Islet precursor cell (in vitro differentiated cells): ENCODE results near the gene AASS.
A peak's percentile ranks its signal among the peaks of the same experiment; 100 is the strongest.
"Not testable (repeated sequence)": the region's sequence is repeated elsewhere in the genome, so short reads cannot be mapped to it uniquely, and the experiment has no call there.

Source experiments
- DNase-seq: peaks from one replicate; pipeline ENCODE4 v3.0.0-alpha.2; 2018

The AASS gene

GRCh38 chr7:122143751-122144711, at the start of gene AASS:
TSS of gene AASS (minus strand) at chr7:122144249. CDS start at chr7:122133726, 10,523 bp downstream.
- peak; percentile 99 for DNase-seq

DNA sequence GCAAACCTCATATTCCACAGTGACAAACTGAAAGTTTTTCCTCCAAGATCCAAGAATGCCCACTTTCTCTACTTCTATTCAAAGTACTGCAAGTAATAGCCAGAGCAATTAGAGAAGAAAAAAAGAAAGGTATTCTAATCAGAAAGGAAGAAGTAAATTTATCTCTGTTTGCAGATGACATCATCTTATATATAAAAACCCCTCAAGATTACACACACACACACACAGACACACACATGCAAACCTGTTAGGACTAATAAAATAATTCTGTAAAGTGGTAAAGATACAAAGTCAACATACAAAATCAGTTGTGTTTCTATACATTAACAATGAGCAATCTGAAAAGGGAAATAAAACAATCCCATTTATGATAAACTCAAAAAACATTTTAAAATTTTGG, 44.7 kb upstream of the AASS start:
- no peak for DNase-seq

GRCh38 chr7:122183106-122183505, 39.1 kb upstream of the AASS start:
- no peak for DNase-seq

GRCh38 chr7:122182081-122182480, 38.0 kb upstream of the AASS start:
- DNase-seq = no peak

DNA sequence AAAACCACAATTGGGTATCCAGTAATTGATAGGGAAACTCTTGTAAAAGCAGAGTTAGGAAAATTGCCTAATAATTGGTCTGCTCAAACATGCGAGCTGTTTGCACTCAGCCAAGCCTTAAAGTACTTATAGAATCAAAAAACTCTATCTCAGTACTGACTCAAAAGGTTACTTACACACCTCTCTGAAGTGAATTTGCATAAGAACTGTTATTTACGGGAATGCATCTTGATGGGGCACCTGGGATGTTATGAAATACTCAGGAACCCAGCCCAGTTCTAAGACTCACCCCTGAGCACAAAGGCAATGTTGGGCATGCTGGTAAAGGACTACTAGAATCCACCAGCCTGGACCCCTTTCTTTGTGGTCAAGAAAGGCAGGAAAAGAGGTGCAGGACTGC, 28.1 kb upstream of the AASS start:
- not testable (repeated sequence) for DNase-seq

- DNase-seq = no peak
Observed at GRCh38 chr7:122166740-122167139, 22.7 kb upstream of the AASS start.

GRCh38 chr7:122166275-122166674, 22.2 kb upstream of the AASS start:
- DNase-seq = peak; percentile 62

- no peak for DNase-seq
Observed at GRCh38 chr7:122161628-122162027, 17.6 kb upstream of the AASS start.

- peak; percentile 57 for DNase-seq
Observed at GRCh38 chr7:122155566-122155965, 11.5 kb upstream of the AASS start.

GRCh38 chr7:122148878-122149277, 4.8 kb upstream of the AASS start:
- DNase-seq = no peak

DNA sequence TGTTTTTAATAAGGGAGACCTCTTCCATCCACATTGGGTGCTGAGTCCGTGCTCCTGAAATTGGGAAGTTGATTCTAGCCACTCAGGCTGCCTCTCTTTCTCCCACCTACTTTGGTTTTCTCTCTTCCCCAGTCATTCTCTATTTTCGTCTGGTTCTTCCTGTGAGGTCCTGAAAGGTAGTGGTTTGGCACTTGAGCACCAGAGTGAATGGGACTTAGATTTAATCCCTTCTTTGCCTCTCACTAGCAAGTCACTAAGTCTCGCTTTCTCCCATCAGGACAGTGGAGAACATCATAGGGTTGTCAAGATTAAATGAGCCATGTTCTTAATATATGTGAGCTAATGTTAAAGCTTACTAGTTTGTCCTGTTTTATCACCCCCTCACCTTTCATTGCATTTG, 4.0 kb upstream of the AASS start:
- DNase-seq = no peak

DNA sequence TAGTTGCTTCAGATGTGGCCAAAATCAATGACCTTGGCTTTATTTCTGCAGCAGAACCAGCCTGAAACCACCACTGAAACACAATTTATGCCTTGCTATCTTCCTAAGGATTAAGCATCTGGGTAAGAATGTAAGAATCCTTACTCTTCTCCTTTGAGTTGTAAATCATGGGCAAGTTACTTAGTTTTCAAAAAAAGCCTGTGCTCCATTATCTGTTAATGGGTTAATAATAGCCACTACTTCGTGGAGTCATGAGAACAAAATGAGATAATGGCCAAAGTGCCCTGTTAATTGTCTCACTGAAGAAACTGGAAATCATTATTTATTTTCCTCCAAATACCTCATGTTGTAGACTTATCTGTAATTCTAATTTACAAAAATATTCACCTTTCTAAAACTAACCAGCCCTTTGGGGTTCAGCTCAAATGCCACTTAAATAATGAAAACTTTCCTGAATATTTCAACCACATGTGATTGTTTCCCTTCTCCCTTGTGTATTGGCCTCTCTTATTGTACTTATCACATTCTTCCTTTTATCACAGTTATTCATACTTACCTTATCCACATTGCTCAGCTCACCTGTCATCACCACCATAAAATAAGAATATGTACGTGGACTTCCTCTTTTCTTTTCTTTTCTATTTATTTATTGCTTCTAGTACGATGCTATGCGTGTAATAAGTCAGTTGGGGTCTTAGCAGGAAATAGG, 2.0 kb upstream of the AASS start:
- no peak for DNase-seq

DNA sequence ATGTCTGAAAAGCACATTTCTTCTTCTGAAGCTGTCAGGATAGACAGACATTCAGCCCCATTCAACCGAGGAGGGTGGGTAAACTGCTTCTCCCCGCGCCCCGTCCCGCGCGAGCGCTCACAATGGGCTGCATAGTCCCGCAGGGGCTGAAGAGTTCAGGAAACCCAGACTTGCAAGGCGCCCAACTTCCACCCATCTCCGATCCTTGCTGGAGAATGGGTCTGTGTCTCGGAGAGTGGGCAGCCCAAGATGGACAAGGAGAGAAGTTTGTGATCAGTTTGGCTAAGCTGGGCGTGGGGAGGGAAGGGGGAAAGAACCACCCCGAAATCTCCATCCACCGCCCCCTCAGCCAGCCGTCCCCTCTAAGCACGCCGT, 686 bp downstream of the AASS start:
- DNase-seq = peak; percentile 63

DNA sequence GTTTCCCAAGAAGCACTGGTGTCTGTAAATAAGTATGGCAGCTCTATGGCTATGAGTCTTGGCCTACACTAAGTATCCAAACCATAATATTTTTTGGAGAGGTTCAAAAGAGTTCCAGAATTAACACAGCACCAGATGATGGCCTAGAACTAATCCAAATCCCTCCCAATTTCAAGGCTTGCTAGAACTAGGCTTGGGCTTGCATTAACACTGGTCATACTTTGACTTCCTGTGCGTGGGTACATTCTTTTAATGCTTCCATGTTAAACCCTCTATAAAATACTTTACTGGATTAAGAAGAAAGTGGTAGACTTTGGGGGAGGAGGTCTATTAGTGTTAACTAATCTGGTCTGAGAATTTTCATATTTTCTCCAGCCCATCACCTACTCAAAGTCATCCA, 3.1 kb downstream of the AASS start:
- no peak for DNase-seq

DNA sequence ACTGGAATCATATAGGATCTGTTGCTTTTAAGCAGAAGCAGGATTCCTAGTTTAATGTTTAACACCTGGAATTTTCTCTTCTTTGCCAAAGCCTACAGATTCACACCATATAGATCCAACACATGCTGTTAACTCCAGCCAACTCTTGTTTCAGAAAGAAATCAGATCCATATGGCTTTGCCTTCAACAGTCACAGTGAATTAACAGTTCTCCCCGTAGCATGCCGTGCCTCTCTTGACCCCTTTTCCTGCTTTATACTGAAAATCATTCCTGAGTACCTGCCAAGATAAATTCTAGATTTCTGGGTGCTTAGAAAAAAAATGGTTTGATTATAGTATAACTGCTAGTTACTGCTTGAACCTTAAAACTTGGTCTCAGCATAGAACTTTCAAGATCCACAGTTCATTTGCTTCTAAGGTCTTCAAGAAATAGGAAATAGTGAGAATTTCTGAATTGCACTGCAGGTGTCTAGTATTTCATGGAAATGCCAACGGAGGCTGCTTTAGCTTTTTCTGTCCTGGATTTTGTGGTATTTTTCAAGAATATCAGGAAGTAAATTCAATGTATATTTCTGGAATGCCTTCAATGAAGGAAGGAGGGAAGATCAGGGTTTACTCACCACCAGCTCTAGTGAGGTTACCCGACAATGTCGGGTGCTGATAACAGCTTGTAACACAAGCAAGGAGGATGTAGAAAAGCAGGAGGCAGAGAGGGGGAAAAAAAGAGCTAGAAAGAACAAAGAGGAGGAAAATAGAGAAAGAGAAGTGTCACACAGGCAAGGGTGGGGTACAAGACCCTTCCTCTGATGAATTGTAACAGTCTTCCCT, 6.6 kb downstream of the AASS start:
- DNase-seq = no peak

DNA sequence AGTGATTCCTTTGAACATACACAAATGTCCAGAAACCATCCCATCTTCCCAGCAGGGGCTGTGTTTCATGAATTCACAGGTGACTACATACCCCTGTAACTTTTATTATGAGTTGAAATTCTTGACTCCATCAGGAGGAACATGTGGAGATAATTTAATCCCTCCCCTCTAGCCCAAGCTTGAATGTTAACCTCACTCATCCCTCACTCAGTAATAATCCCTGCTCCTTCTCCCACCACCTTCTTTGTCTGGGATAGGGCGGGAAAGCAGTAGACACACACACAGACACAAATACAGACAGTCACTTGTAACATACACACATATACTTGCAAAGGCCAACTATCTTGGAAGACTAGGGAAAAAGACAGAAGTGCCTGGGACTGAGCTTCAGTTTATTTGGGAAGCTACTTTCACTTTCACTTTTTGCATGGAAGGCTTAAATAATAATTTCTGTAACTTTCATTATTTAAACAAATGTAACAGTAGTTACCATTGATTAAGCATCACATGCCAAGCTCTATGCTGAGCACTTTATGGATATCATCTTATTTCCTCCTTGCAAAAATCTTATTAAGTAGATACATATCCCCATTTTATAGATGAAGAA, 7.3 kb downstream of the AASS start:
- no peak for DNase-seq

GRCh38 chr7:122136078-122136477, 8.0 kb downstream of the AASS start:
- DNase-seq = no peak

DNA sequence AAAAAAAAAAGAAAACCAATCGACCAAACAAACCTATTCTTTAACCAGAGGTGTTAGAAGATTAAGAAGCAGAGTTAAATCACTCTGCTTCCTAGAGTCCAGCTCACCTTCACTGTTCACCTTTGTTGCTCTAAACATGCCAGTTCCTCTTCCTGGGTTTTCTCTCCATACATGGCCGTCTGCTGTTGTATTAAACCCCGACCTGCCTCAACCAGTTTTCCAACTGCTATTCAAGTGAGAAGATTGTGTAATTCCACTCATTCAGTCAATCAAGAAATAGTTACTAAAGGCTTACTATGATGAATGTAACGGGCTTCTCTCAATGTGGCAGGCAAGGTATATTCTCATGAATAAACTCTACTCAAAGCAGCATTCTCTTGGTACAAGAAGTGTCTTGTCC, 8.8 kb downstream of the AASS start:
- DNase-seq = no peak

GRCh38 chr7:122134793-122135192, 9.3 kb downstream of the AASS start:
- not testable (repeated sequence) for DNase-seq

DNA sequence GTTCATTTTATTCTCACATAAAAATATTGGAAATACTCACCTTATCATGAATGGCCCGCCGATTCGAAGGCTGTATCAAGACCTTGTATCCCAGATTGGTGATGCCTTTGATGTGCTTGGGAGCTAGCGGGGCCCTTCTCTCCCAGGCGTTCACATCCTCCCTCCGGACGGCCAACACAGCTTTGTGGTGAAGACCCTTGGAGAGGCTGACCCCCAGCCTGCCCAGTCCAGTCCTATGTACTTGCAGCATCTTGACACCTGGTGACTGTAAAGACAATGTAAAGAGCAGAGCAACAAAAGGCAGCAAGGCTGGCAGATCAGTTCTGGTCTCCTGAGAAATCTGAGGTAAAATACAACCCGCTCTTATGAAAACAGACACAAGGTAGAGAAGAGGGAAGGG, 10.6 kb downstream of the AASS start:
- no peak for DNase-seq

- no peak for DNase-seq
Observed at GRCh38 chr7:122132341-122132740, 11.7 kb downstream of the AASS start.

- DNase-seq = no peak
Observed at GRCh38 chr7:122123746-122124145, 20.3 kb downstream of the AASS start.

- DNase-seq = no peak
Observed at GRCh38 chr7:122118757-122119156, 25.3 kb downstream of the AASS start.
